AG09319 (cell line): Measurements from ENCODE around the gene PSME1.

ENCODE experiments used
- DNase-seq: peaks from one replicate; pipeline ENCODE4 v3.0.0-alpha.2; 2010; ENCODE audit warnings: low read depth; ENCODE audit errors: extremely low read depth
- TF ChIP-seq, protein P1 (sequence below): IDR thresholded peaks from 2 replicates; pipeline ENCODE4 v1.5.1; 2011; ENCODE audit warnings: low read depth, mild to moderate bottlenecking, inconsistent platforms, low read length, moderate library complexity

The PSME1 gene

GRCh38 chr14:24160850-24161804 lies 25.1 kb downstream of the PSME1 start, which contains the start of gene IRF9:
TSS of gene IRF9 (plus strand) at chr14:24161265. CDS start at chr14:24162145, 880 bp downstream.
- TF ChIP-seq, protein P1, sequence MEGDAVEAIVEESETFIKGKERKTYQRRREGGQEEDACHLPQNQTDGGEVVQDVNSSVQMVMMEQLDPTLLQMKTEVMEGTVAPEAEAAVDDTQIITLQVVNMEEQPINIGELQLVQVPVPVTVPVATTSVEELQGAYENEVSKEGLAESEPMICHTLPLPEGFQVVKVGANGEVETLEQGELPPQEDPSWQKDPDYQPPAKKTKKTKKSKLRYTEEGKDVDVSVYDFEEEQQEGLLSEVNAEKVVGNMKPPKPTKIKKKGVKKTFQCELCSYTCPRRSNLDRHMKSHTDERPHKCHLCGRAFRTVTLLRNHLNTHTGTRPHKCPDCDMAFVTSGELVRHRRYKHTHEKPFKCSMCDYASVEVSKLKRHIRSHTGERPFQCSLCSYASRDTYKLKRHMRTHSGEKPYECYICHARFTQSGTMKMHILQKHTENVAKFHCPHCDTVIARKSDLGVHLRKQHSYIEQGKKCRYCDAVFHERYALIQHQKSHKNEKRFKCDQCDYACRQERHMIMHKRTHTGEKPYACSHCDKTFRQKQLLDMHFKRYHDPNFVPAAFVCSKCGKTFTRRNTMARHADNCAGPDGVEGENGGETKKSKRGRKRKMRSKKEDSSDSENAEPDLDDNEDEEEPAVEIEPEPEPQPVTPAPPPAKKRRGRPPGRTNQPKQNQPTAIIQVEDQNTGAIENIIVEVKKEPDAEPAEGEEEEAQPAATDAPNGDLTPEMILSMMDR: peak; percentile 93
- DNase-seq: peak; percentile 90

DNA sequence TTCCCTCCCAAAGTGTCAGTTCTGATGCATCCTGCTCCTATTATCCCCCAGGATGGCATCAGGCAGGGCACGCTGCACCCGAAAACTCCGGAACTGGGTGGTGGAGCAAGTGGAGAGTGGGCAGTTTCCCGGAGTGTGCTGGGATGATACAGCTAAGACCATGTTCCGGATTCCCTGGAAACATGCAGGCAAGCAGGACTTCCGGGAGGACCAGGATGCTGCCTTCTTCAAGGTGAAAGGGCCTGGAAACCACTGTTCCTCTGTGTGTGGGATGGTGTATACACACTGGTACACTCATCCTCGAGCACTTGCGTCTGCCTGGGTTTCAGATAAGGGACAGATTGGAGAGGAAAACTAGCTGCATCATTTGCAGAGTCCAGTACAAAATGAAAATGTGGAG lies 26.1 kb downstream of the PSME1 start:
- DNase-seq: no peak
- TF ChIP-seq, protein P1: no peak

DNA sequence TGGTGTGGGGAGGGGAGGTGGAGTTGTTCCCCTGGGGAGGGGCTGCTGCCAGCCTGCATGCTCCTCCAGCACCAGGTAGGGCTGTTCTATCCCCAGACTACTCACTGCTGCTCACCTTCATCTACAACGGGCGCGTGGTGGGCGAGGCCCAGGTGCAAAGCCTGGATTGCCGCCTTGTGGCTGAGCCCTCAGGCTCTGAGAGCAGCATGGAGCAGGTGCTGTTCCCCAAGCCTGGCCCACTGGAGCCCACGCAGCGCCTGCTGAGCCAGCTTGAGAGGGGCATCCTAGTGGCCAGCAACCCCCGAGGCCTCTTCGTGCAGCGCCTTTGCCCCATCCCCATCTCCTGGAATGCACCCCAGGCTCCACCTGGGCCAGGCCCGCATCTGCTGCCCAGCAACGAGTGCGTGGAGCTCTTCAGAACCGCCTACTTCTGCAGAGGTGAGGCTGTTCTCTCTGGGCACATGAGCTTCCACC lies 28.6 kb downstream of the PSME1 start:
- TF ChIP-seq, protein P1: no peak
- DNase-seq: no peak

DNA sequence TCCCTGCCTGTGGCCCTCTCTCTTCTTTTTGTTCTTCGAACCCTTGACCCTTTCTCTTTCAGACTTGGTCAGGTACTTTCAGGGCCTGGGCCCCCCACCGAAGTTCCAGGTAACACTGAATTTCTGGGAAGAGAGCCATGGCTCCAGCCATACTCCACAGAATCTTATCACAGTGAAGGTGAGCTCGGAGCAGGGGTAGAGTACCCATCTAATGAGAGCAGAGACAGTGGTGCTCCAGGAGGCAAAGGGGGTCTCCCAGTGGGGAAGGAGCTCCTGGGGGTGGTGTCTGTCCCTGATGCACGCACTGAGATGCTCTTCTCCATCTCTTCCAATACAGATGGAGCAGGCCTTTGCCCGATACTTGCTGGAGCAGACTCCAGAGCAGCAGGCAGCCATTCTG lies 29.8 kb downstream of the PSME1 start:
- DNase-seq: no peak
- TF ChIP-seq, protein P1: no peak

GRCh38 chr14:24167469-24168114 lies 31.6 kb downstream of the PSME1 start:
- TF ChIP-seq, protein P1: no peak
- no peak for DNase-seq

DNA sequence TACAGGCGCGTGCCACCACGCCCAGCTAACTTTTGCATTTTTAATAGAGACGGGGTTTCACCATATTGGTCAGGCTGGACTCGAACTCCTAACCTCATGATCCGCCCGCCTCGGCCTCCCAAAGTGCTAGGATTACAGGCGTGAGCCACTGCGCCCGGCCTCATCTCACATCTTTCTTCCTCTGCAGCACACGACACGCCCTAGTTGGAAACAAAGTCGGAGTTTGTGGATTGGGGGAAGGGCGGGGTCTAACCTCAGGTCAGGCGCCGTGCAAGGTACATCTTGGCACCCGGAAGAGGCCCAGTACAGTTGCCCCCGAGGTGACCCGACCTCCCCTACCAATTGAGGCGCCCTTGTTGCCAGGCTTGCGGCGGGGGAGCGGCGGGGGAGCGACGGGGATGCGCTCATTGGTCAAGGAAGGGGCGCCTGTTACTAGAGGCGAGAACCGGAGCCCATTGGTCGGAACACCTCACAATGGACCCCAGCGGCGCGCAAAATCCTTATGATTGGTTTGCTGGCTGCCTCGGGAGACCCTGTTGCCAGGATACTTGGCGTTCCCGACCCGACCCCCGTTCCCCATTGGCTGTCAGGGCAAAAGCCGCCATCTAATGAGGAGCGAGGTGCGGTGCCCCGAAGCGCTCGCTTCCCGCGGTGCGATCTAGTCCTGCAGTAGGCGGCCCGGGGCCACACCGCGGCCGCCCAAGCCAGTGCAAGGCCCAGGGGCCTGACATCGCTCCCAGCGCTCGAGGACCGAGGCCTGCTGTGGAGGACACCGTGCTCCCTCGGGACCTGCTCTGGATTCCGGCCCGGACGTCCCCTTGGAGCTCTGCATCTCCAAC lies 35.6 kb downstream of the PSME1 start, which contains the start of gene REC8:
Gene REC8 (plus strand): TSS at position 659 of the 839 bp plus-strand sequence. CDS start 473 bp downstream, outside the sequence.
- TF ChIP-seq, protein P1: no peak

More for the DNA sequence above, 35.6 kb downstream of the PSME1 start, which contains the start of gene REC8:
- DNase-seq: no peak
